ENCODE measurements around the gene HOXA11.

HOXA11 gene

GRCh38 chr7:27150568-27151340, 34.3 kb downstream of the HOXA11 start:
- H3K36me3 ChIP-seq (ENCODE audit: control insufficient read depth, low read length): no peaks in the 10 kb centered on the region
- H3K27me3 ChIP-seq (ENCODE audit: control insufficient read depth, low read length): peaks cover 76% of the 10 kb centered on the region
- H3K9me3 ChIP-seq (ENCODE audit: control insufficient read depth, insufficient read depth, low read length): no peaks in the 10 kb centered on the region
- peaks cover 51% of the 10 kb centered on the region for H3K4me1 ChIP-seq (ENCODE audit: control insufficient read depth, low read length)
- H3K4me2 ChIP-seq (ENCODE audit: low read length): peak overlapping the region; percentile 94
- no peak overlapping the region for H3K27ac ChIP-seq (ENCODE audit: low read depth, low read length)
- peak overlapping the region; percentile 77 for H3K4me3 ChIP-seq (ENCODE audit: low read length)
- H3F3A ChIP-seq (ENCODE audit: control insufficient read depth, insufficient read depth): no peaks in the 10 kb centered on the region
- H3K79me2 ChIP-seq (ENCODE audit: control insufficient read depth, low read length): no peaks in the 10 kb centered on the region
- no peak for TF ChIP-seq EZH2phosphoT487 (IDR thresholded peaks at IDR 0.05; ENCODE audit: borderline replicate concordance, low read length)
- peak; percentile 98 for TF ChIP-seq CTCF (IDR thresholded peaks at IDR 0.05; ENCODE audit: low read depth, low read length, poor library complexity, severe bottlenecking)
- no peaks in the 10 kb centered on the region for H4K20me1 ChIP-seq (ENCODE audit: control insufficient read depth, insufficient read depth, low read depth, low read length)
- no peaks in the 10 kb centered on the region for H3K9me2 ChIP-seq (replicated peaks; ENCODE audit: control insufficient read depth, low read length)

- Histone ChIP-seq H3K4me1 (ENCODE audit: control insufficient read depth, low read length) (peaks cover 52% of the 10 kb centered on the region), H3K4me2 (ENCODE audit: low read length) (peak overlapping the region; percentile 94), H3K27me3 (ENCODE audit: control insufficient read depth, low read length) (peaks cover 70% of the 10 kb centered on the region), H3K4me3 (ENCODE audit: low read length) (peak overlapping the region; percentile 77), H3K79me2 (ENCODE audit: control insufficient read depth, low read length) (no peaks in the 10 kb centered on the region), H3F3A (ENCODE audit: control insufficient read depth, insufficient read depth) (no peaks in the 10 kb centered on the region), H3K9me2 (replicated peaks; ENCODE audit: control insufficient read depth, low read length) (no peaks in the 10 kb centered on the region), H4K20me1 (ENCODE audit: control insufficient read depth, insufficient read depth, low read depth, low read length) (no peaks in the 10 kb centered on the region), H3K27ac (ENCODE audit: low read depth, low read length) (no peak overlapping the region), H3K36me3 (ENCODE audit: control insufficient read depth, low read length) (no peaks in the 10 kb centered on the region), H3K9me3 (ENCODE audit: control insufficient read depth, insufficient read depth, low read length) (no peaks in the 10 kb centered on the region)
- TF ChIP-seq EZH2phosphoT487 (IDR thresholded peaks at IDR 0.05; ENCODE audit: borderline replicate concordance, low read length) (no peak), CTCF (IDR thresholded peaks at IDR 0.05; ENCODE audit: low read depth, low read length, poor library complexity, severe bottlenecking) (no peak)
These were observed 35.0 kb downstream of the HOXA11 start for GRCh38 chr7:27149842-27150567.

GRCh38 chr7:27148756-27149641, 36.0 kb downstream of the HOXA11 start:
- peaks cover 62% of the 10 kb centered on the region for H3K27me3 ChIP-seq (ENCODE audit: control insufficient read depth, low read length)
- H3K9me3 ChIP-seq (ENCODE audit: control insufficient read depth, insufficient read depth, low read length): no peaks in the 10 kb centered on the region
- H4K20me1 ChIP-seq (ENCODE audit: control insufficient read depth, insufficient read depth, low read depth, low read length): no peaks in the 10 kb centered on the region
- no peaks in the 10 kb centered on the region for H3K79me2 ChIP-seq (ENCODE audit: control insufficient read depth, low read length)
- H3K9me2 ChIP-seq (replicated peaks; ENCODE audit: control insufficient read depth, low read length): no peaks in the 10 kb centered on the region
- peaks cover 52% of the 10 kb centered on the region for H3K4me1 ChIP-seq (ENCODE audit: control insufficient read depth, low read length)
- no peaks in the 10 kb centered on the region for H3K36me3 ChIP-seq (ENCODE audit: control insufficient read depth, low read length)
- H3F3A ChIP-seq (ENCODE audit: control insufficient read depth, insufficient read depth): no peaks in the 10 kb centered on the region
- no peak for TF ChIP-seq CTCF (IDR thresholded peaks at IDR 0.05; ENCODE audit: low read depth, low read length, poor library complexity, severe bottlenecking)
- TF ChIP-seq EZH2phosphoT487 (IDR thresholded peaks at IDR 0.05; ENCODE audit: borderline replicate concordance, low read length): no peak
- H3K4me2 ChIP-seq (ENCODE audit: low read length): peak overlapping the region; percentile 94
- H3K4me3 ChIP-seq (ENCODE audit: low read length): peak overlapping the region; percentile 77
- no peak overlapping the region for H3K27ac ChIP-seq (ENCODE audit: low read depth, low read length)

All from DOHH2 (cell line).